H9 (cell line): ENCODE data around the gene UQCC2. TPM values are rescaled to one million over a fixed set of nuclear protein-coding genes. Genes with fewer than 3 reads are reported as not detected.

ENCODE experiments used
- DNase-seq: peaks from one replicate; pipeline ENCODE4 v3.0.0-alpha.2; 2017
- H2AFZ ChIP-seq: one replicate; pipeline ENCODE4 v1.6.1; 2013; ENCODE audit warnings: mild to moderate bottlenecking, low read length, control low read depth, moderate library complexity
- H2AK5ac ChIP-seq: 2 replicates; pipeline ENCODE4 v1.6.1; 2013; ENCODE audit warnings: low read length, control low read depth, mixed read lengths; ENCODE audit not compliant: insufficient read length
- H2BK120ac ChIP-seq: one replicate; pipeline ENCODE4 v1.6.1; 2013; ENCODE audit warnings: low read depth, mild to moderate bottlenecking, low read length, control low read depth, inconsistent platforms; ENCODE audit not compliant: poor library complexity, severe bottlenecking
- H2BK12ac ChIP-seq: 2 replicates; pipeline ENCODE4 v1.6.1; 2013; ENCODE audit warnings: low read length, control low read depth, mixed read lengths, low read depth; ENCODE audit not compliant: insufficient read length
- H2BK15ac ChIP-seq: 2 replicates; pipeline ENCODE4 v1.6.1; 2013; ENCODE audit warnings: low read depth, low read length, control low read depth
- H2BK20ac ChIP-seq: one replicate; pipeline ENCODE4 v1.6.1; 2013; ENCODE audit warnings: low read depth, mild to moderate bottlenecking, low read length, control low read depth, inconsistent platforms; ENCODE audit not compliant: poor library complexity, severe bottlenecking
- H2BK5ac ChIP-seq: 2 replicates; pipeline ENCODE4 v1.6.1; 2013; ENCODE audit warnings: low read length, control low read depth, mixed read lengths; ENCODE audit not compliant: insufficient read length
- H3K14ac ChIP-seq: 2 replicates; pipeline ENCODE4 v1.6.1; 2013; ENCODE audit warnings: low read length, control low read depth; ENCODE audit not compliant: insufficient read depth
- H3K18ac ChIP-seq: 2 replicates; pipeline ENCODE4 v1.6.1; 2013; ENCODE audit warnings: low read depth, mild to moderate bottlenecking, mixed read lengths, low read length, control low read depth; ENCODE audit not compliant: insufficient read length
- H3K23ac ChIP-seq: 2 replicates; pipeline ENCODE4 v1.6.1; 2013; ENCODE audit warnings: low read length, control low read depth, mixed read lengths, low read depth; ENCODE audit not compliant: insufficient read length
- H3K23me2 ChIP-seq: 2 replicates; pipeline ENCODE4 v1.6.1; 2013; ENCODE audit warnings: low read depth, mild to moderate bottlenecking, mixed read lengths, low read length, control low read depth; ENCODE audit not compliant: insufficient read length, poor library complexity, severe bottlenecking
- H3K27ac ChIP-seq: 2 replicates; pipeline ENCODE4 v1.5.1; 2013; ENCODE audit warnings: low read length, control low read depth, mixed read lengths, low read depth; ENCODE audit not compliant: insufficient read length
- H3K27me3 ChIP-seq: 2 replicates; pipeline ENCODE4 v1.6.1; 2013; ENCODE audit warnings: low read length, control low read depth, inconsistent platforms; ENCODE audit not compliant: insufficient read depth
- H3K4ac ChIP-seq: 2 replicates; pipeline ENCODE4 v1.6.1; 2013; ENCODE audit warnings: low read depth, mild to moderate bottlenecking, control low read depth, inconsistent platforms, low read length, moderate library complexity
- H3K4me1 ChIP-seq: 2 replicates; pipeline ENCODE4 v1.6.1; 2013; ENCODE audit warnings: low read length, control low read depth, inconsistent platforms; ENCODE audit not compliant: insufficient read depth
- H3K4me2 ChIP-seq: 2 replicates; pipeline ENCODE4 v1.6.1; 2013; ENCODE audit warnings: low read length, control low read depth, mixed read lengths; ENCODE audit not compliant: insufficient read length, insufficient read depth
- H3K56ac ChIP-seq: 2 replicates; pipeline ENCODE4 v1.6.1; 2013; ENCODE audit warnings: low read depth, mild to moderate bottlenecking, mixed read lengths, low read length, control low read depth; ENCODE audit not compliant: insufficient read length
- H3K79me1 ChIP-seq: 2 replicates; pipeline ENCODE4 v1.6.1; 2013; ENCODE audit warnings: low read depth, mild to moderate bottlenecking, moderate library complexity, low read length, control low read depth, inconsistent platforms; ENCODE audit not compliant: insufficient read depth, poor library complexity, severe bottlenecking
- H3K79me2 ChIP-seq: 2 replicates; pipeline ENCODE4 v1.6.1; 2013; ENCODE audit warnings: low read length, control low read depth, inconsistent platforms; ENCODE audit not compliant: insufficient read depth
- H3K9ac ChIP-seq: 2 replicates; pipeline ENCODE4 v1.6.1; 2013; ENCODE audit warnings: low read length, control low read depth, mixed read lengths; ENCODE audit not compliant: insufficient read length; ENCODE audit errors: extremely low read depth
- H3K9me3 ChIP-seq: one replicate; pipeline ENCODE4 v1.6.1; 2013; ENCODE audit warnings: low read depth, low read length, inconsistent platforms; ENCODE audit not compliant: control insufficient read depth
- H3T11ph ChIP-seq: one replicate; pipeline ENCODE4 v1.6.1; 2013; ENCODE audit warnings: mild to moderate bottlenecking, low read length, control low read depth, inconsistent platforms
- H4K20me1 ChIP-seq: one replicate; pipeline ENCODE4 v1.6.1; 2013; ENCODE audit not compliant: control insufficient read depth, insufficient read length, insufficient read depth
- H4K5ac ChIP-seq: 2 replicates; pipeline ENCODE4 v1.6.1; 2013; ENCODE audit warnings: low read depth, mild to moderate bottlenecking, mixed read lengths, low read length, control low read depth; ENCODE audit not compliant: insufficient read length
- H4K8ac ChIP-seq: replicated peaks from 2 replicates; pipeline ENCODE4 v1.6.1; 2013; ENCODE audit warnings: low read length, control low read depth, mixed read lengths, low read depth; ENCODE audit not compliant: insufficient read length
- H4K91ac ChIP-seq: 2 replicates; pipeline ENCODE4 v1.6.1; 2013; ENCODE audit warnings: low read depth, mild to moderate bottlenecking, moderate library complexity, mixed read lengths, low read length, control low read depth; ENCODE audit not compliant: insufficient read length
- H3K27ac Mint-ChIP-seq, 3 experiments: 2 replicates in 2 of 3; 3 replicates in 1 of 3; pipeline ENCODE4 v1.8.0; 2020 to 2021; ENCODE audit warnings: mixed read lengths in 3 of 3, mild to moderate bottlenecking in 1 of 3, moderate library complexity in 1 of 3
- H3K27me3 Mint-ChIP-seq: 2 replicates; pipeline ENCODE4 v1.8.0; 2021; ENCODE audit warnings: low read depth, mild to moderate bottlenecking, moderate library complexity, mixed read lengths
- H3K36me3 Mint-ChIP-seq, 3 experiments: 2 replicates in 2 of 3; 3 replicates in 1 of 3; pipeline ENCODE4 v1.8.0; 2020 to 2021; ENCODE audit warnings: low read depth in 3 of 3, mixed read lengths in 3 of 3; ENCODE audit not compliant: insufficient read depth in 1 of 3
- H3K4me1 Mint-ChIP-seq, 2 experiments: 2 replicates each; pipeline ENCODE4 v1.8.0; 2020; ENCODE audit warnings: mixed read lengths in 2 of 2
- H3K4me3 Mint-ChIP-seq, 2 experiments: 2 replicates in 1 of 2; 3 replicates in 1 of 2; pipeline ENCODE4 v1.8.0; 2020 to 2021; ENCODE audit warnings: mild to moderate bottlenecking in 2 of 2, mixed read lengths in 2 of 2, moderate library complexity in 1 of 2
- H3K9me3 Mint-ChIP-seq, 2 experiments: 2 replicates in 1 of 2; 3 replicates in 1 of 2; pipeline ENCODE4 v1.8.0; 2020; ENCODE audit warnings: mild to moderate bottlenecking in 2 of 2, mixed read lengths in 2 of 2, moderate library complexity in 1 of 2
- CTCF ChIP-seq: fragments of 200-600 bp; sonication (generic); conservative IDR thresholded peaks from 3 replicates; pipeline ENCODE4 v1.8.0; 2021; ENCODE audit warnings: antibody characterized with exemption, mild to moderate bottlenecking
- WGBS: extraction: QIAGEN DNeasy Blood & Tissue Kit; methylation state at CpG from one replicate; pipeline ENCODE4 v1.1.7; 2013; ENCODE audit warnings: missing lambda C conversion rate, low lambda C conversion rate, mixed read lengths; ENCODE audit not compliant: insufficient read length; ENCODE audit errors: extremely low coverage; 5-methylcytosine and 5-hydroxymethylcytosine counted together
- total RNA-seq: library from RNA; stranded (reverse); gene quantifications from 2 replicates; pipeline ENCODE4 v1.2.1, GENCODE V29; 2021

Gene UQCC2
- total RNA-seq, 1 experiment from 2014 or later = 140 TPM

GRCh38 chr6:33678233-33678931 is 33.1 kb downstream of the UQCC2 start:
- TF ChIP-seq CTCF = no peak
- Histone ChIP-seq H3K4me2 (no peak overlapping the region), H3K9me3 (no peaks in the 10 kb centered on the region), H4K20me1 (no peaks in the 10 kb centered on the region), H3K4me1 (no peaks in the 10 kb centered on the region), H3K56ac (no peak overlapping the region), H4K8ac (no peak overlapping the region), H3K14ac (no peak overlapping the region), H3K79me2 (no peaks in the 10 kb centered on the region), H3K79me1 (no peaks in the 10 kb centered on the region), H4K5ac (no peak overlapping the region), H4K91ac (no peak overlapping the region), H2BK15ac (no peak overlapping the region), H2BK20ac (no peak overlapping the region), H3K27me3 (no peaks in the 10 kb centered on the region), H3K9ac (no peak overlapping the region), H3K18ac (no peak overlapping the region), H2BK12ac (no peak overlapping the region), H3K23me2 (no peaks in the 10 kb centered on the region), H3T11ph (no peak overlapping the region), H2BK120ac (no peak overlapping the region), H3K23ac (no peak overlapping the region), H2AK5ac (no peak overlapping the region), H2BK5ac (no peak overlapping the region), H3K27ac (no peak overlapping the region), H3K4ac (no peak overlapping the region), H2AFZ (no peak overlapping the region)
- no peak for DNase-seq
- peaks cover 0 to 3% of the 10 kb centered on the region in 2 experiments; a peak in 1 of 4 replicates for H3K4me1 Mint-ChIP-seq
- peaks cover 34 to 79% (median 71%) of the 10 kb centered on the region in 3 experiments for H3K36me3 Mint-ChIP-seq
- H3K9me3 Mint-ChIP-seq = no peaks in the 10 kb centered on the region
- H3K27me3 Mint-ChIP-seq = no peaks in the 10 kb centered on the region; the same call in 1 of the 2 replicates
- H3K27ac Mint-ChIP-seq = peak overlapping the region in 2 of 3 experiments; percentile 14 to 28; a peak in 4 of 7 replicates
- WGBS = no CpG with 5 or more reads among the region's 24 CpGs
- H3K4me3 Mint-ChIP-seq = no peak overlapping the region
